Measurements from ENCODE around the gene AFF1. TPM values are rescaled to one million over a fixed set of nuclear protein-coding genes. Genes with fewer than 3 reads are reported as not detected.

The AFF1 gene
- total RNA-seq, 4 donors from 2014 or later, result 72.5 to 128 (median 108) TPM

- no peaks in the 10 kb centered on the region for H3K9me3 ChIP-seq
- H3K36me3 ChIP-seq, result peaks cover 0 to 47% (median 0%) of the 10 kb centered on the region in 3 donors
- H3K27me3 ChIP-seq, result no peaks in the 10 kb centered on the region
- H3K27ac ChIP-seq, result peak overlapping the region in 1 of 4 donors; percentile 35
- H3K4me1 ChIP-seq, result peaks cover 0 to 10% (median 0%) of the 10 kb centered on the region in 4 donors
- TF ChIP-seq CTCF (IDR thresholded peaks at IDR 0.05) (no peak), POLR2A (IDR thresholded peaks at IDR 0.05) (no peak)
- no peak overlapping the region for H3K4me3 ChIP-seq
- no peak for DNase-seq
Observed at GRCh38 chr4:87120010-87120409, 185.2 kb downstream of the AFF1 start.

- no peaks in the 10 kb centered on the region for H3K27me3 ChIP-seq
- H3K4me1 ChIP-seq, result peaks cover 0 to 10% (median 0%) of the 10 kb centered on the region in 4 donors
- H3K27ac ChIP-seq, result peak overlapping the region in 1 of 4 donors; percentile 35
- peaks cover 0 to 47% (median 0%) of the 10 kb centered on the region in 3 donors for H3K36me3 ChIP-seq
- DNase-seq, result peak in 1 of 3 donors; percentile 61
- TF ChIP-seq CTCF (IDR thresholded peaks at IDR 0.05) (no peak), POLR2A (IDR thresholded peaks at IDR 0.05) (no peak)
- no peaks in the 10 kb centered on the region for H3K9me3 ChIP-seq
- no peak overlapping the region for H3K4me3 ChIP-seq
Observed at GRCh38 chr4:87120411-87121162, 185.8 kb downstream of the AFF1 start.

GRCh38 chr4:87121341-87122065 is 186.7 kb downstream of the AFF1 start:
- H3K27me3 ChIP-seq, result no peaks in the 10 kb centered on the region
- DNase-seq, result no peak
- peaks cover 0 to 45% (median 0%) of the 10 kb centered on the region in 3 donors for H3K36me3 ChIP-seq

GRCh38 chr4:87122252-87122651 is 187.4 kb downstream of the AFF1 start:
- Histone ChIP-seq H3K4me1 (peaks cover 0 to 10% (median 0%) of the 10 kb centered on the region in 4 donors), H3K27me3 (no peaks in the 10 kb centered on the region), H3K36me3 (peaks cover 0 to 40% (median 0%) of the 10 kb centered on the region in 3 donors), H3K4me3 (no peak overlapping the region), H3K27ac (peak overlapping the region in 1 of 4 donors; percentile 35), H3K9me3 (no peaks in the 10 kb centered on the region)
- DNase-seq, result no peak
- no peak for TF ChIP-seq POLR2A (IDR thresholded peaks at IDR 0.05)
- no peak for TF ChIP-seq CTCF (IDR thresholded peaks at IDR 0.05)

More at GRCh38 chr4:87121341-87122065, 186.7 kb downstream of the AFF1 start:
- Histone ChIP-seq H3K27ac (peak overlapping the region in 1 of 4 donors; percentile 35), H3K4me1 (peaks cover 0 to 10% (median 0%) of the 10 kb centered on the region in 4 donors), H3K9me3 (no peaks in the 10 kb centered on the region), H3K4me3 (no peak overlapping the region)
- no peak for TF ChIP-seq CTCF (IDR thresholded peaks at IDR 0.05)
- TF ChIP-seq POLR2A (IDR thresholded peaks at IDR 0.05), result no peak

- TF ChIP-seq POLR2A (IDR thresholded peaks at IDR 0.05), result no peak
- no peak for TF ChIP-seq CTCF (IDR thresholded peaks at IDR 0.05)
- H3K4me1 ChIP-seq, result peaks cover 0 to 10% (median 0%) of the 10 kb centered on the region in 4 donors
- peaks cover 0 to 58% (median 0%) of the 10 kb centered on the region in 3 donors for H3K36me3 ChIP-seq
- no peak for DNase-seq
- H3K9me3 ChIP-seq, result no peaks in the 10 kb centered on the region
- H3K27me3 ChIP-seq, result no peaks in the 10 kb centered on the region
- no peak overlapping the region for H3K27ac ChIP-seq
- no peak overlapping the region for H3K4me3 ChIP-seq
Observed at GRCh38 chr4:87126056-87126455, 191.2 kb downstream of the AFF1 start.
